ENCODE results near the gene PAK6. TPM values are rescaled to one million over a fixed set of nuclear protein-coding genes. Genes with fewer than 3 reads are reported as not detected.

Gene PAK6
- polyA plus RNA-seq, 1 of the 3 experiments (the other 2 are of a cell fraction), result 0.07 TPM

DNA sequence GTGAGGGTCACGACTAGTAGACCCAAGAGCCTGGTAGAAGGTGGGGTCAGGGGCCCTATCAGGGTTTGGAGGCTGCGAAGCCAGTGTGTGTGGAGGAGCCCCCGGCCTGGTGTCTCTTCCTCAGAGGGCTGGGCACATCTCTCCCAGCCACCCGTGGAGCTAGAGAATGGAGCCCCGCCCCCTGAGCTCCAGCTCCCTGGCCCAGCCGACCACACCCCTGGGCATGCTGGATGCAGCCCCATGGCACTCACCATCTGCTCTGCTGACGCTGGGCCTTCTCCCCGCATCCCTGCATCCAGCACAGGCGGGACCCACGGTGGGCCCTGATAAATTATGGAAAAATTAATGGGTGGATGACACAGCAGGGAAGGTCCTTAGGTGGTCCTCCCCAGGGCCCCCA, 26.5 kb downstream of the PAK6 start:
- H3K27ac ChIP-seq (ENCODE audit: low read depth in 2 of 2, low read length in 1 of 2), result no peak overlapping the region
- peaks cover 0 to 2% of the 10 kb centered on the region in 2 experiments; a peak in 1 of 4 replicates for H3K4me1 ChIP-seq (ENCODE audit: control insufficient read depth in 1 of 2, insufficient read depth in 2 of 2, low read depth in 1 of 2, low read length in 1 of 2)
- ChIA-PET POLR2A (no interaction called here), CTCF (interaction anchor here (0.5 to 25.6 kb wide), 5 partner anchors 8 to 154 kb away, joined by 3 to 868 read pairs (median 100); partner anchors contain the start of gene PAK6)
- H3K4me2 ChIP-seq, result no peak overlapping the region
- H3K36me3 ChIP-seq (replicated peaks in 1 of 2; ENCODE audit: control insufficient read depth in 1 of 2, insufficient read depth in 2 of 2, low read length in 1 of 2), result no peaks in the 10 kb centered on the region
- H4K20me1 ChIP-seq (ENCODE audit: insufficient read depth), result no peaks in the 10 kb centered on the region
- H3K9ac ChIP-seq, result no peak overlapping the region
- H3K9me3 ChIP-seq, result no peaks in the 10 kb centered on the region
- no peak for TF ChIP-seq POLR2AphosphoS5 (IDR thresholded peaks at IDR 0.05; ENCODE audit: low read depth, low read length)
- no peak for TF ChIP-seq FOXJ3 (CRISPR knock-in tag; IDR thresholded peaks at IDR 0.05)
- no peak for TF ChIP-seq MAX (IDR thresholded peaks at IDR 0.05; ENCODE audit: low read depth)
- no peak for TF ChIP-seq RFX5 (IDR thresholded peaks at IDR 0.05; ENCODE audit: low read length)
- no peak for TF ChIP-seq EZH2phosphoT487 (IDR thresholded peaks at IDR 0.05; ENCODE audit: borderline replicate concordance, low read depth)
- TF ChIP-seq, protein P1, sequence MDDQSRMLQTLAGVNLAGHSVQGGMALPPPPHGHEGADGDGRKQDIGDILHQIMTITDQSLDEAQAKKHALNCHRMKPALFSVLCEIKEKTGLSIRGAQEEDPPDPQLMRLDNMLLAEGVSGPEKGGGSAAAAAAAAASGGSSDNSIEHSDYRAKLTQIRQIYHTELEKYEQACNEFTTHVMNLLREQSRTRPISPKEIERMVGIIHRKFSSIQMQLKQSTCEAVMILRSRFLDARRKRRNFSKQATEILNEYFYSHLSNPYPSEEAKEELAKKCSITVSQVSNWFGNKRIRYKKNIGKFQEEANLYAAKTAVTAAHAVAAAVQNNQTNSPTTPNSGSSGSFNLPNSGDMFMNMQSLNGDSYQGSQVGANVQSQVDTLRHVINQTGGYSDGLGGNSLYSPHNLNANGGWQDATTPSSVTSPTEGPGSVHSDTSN (IDR thresholded peaks at IDR 0.05), result no peak
- no peak for TF ChIP-seq RXRA (IDR thresholded peaks at IDR 0.05; ENCODE audit: borderline replicate concordance, low read depth)
- TF ChIP-seq MEF2A (IDR thresholded peaks at IDR 0.05; ENCODE audit: borderline replicate concordance, low read depth), result no peak
- TF ChIP-seq TCF12 (IDR thresholded peaks at IDR 0.05), result no peak
- TF ChIP-seq YY1 (IDR thresholded peaks at IDR 0.05; ENCODE audit: low read depth), result no peak
- no peak for TF ChIP-seq CTCF (IDR thresholded peaks at IDR 0.05)
- TF ChIP-seq RCOR1 (IDR thresholded peaks at IDR 0.05; ENCODE audit: low read length), result no peak
- TF ChIP-seq MXI1 (IDR thresholded peaks at IDR 0.05; ENCODE audit: low read depth, low read length), result no peak
- TF ChIP-seq FOXM1 (IDR thresholded peaks at IDR 0.05; ENCODE audit: low read depth), result no peak
- H3K27me3 ChIP-seq (ENCODE audit: insufficient read depth), result no peaks in the 10 kb centered on the region
- no peaks in the 10 kb centered on the region for H3K9me2 ChIP-seq
- no peak overlapping the region for H2AFZ ChIP-seq (ENCODE audit: low read depth)
- H3K79me2 ChIP-seq (ENCODE audit: insufficient read depth), result no peaks in the 10 kb centered on the region
- peaks cover 7% of the 10 kb centered on the region for H3F3A ChIP-seq (replicated peaks; ENCODE audit: insufficient read depth)
- no peak overlapping the region for H3K4me3 ChIP-seq (ENCODE audit: low read depth in 2 of 2, low read length in 1 of 2)
- peak; percentile 52 for DNase-seq
- WGBS (ENCODE audit: low lambda C conversion rate), result 82% methylated on average over 4 of the region's 10 CpGs

GRCh38 chr15:40265875-40266274, 27.0 kb downstream of the PAK6 start:
- Histone ChIP-seq H3K27ac (ENCODE audit: low read depth in 2 of 2, low read length in 1 of 2) (peak overlapping the region in 1 of 2 experiments; percentile 70; a peak in 1 of 4 replicates), H3K4me1 (ENCODE audit: control insufficient read depth in 1 of 2, insufficient read depth in 2 of 2, low read depth in 1 of 2, low read length in 1 of 2) (peaks cover 0 to 2% of the 10 kb centered on the region in 2 experiments; a peak in 1 of 4 replicates), H2AFZ (ENCODE audit: low read depth) (no peak overlapping the region), H3K27me3 (ENCODE audit: insufficient read depth) (no peaks in the 10 kb centered on the region), H3K36me3 (replicated peaks in 1 of 2; ENCODE audit: control insufficient read depth in 1 of 2, insufficient read depth in 2 of 2, low read length in 1 of 2) (no peaks in the 10 kb centered on the region), H3K79me2 (ENCODE audit: insufficient read depth) (no peaks in the 10 kb centered on the region), H3F3A (replicated peaks; ENCODE audit: insufficient read depth) (peaks cover 5% of the 10 kb centered on the region), H3K9me3 (no peaks in the 10 kb centered on the region), H3K9ac (no peak overlapping the region), H3K4me2 (no peak overlapping the region), H3K9me2 (no peaks in the 10 kb centered on the region), H3K4me3 (ENCODE audit: low read depth in 2 of 2, low read length in 1 of 2) (no peak overlapping the region), H4K20me1 (ENCODE audit: insufficient read depth) (no peaks in the 10 kb centered on the region)
- WGBS (ENCODE audit: low lambda C conversion rate), result 100% methylated on average over 3 of the region's 20 CpGs
- POLR2A ChIA-PET, result no interaction called here
- no peak for DNase-seq
- CTCF ChIA-PET, result interaction anchor here (7.4 to 25.6 kb wide), 4 partner anchors 8 to 58 kb away, joined by 61 to 868 read pairs (median 410); partner anchors contain the start of gene PAK6
- TF ChIP-seq EZH2phosphoT487 (IDR thresholded peaks at IDR 0.05; ENCODE audit: borderline replicate concordance, low read depth) (no peak), NFIC (IDR thresholded peaks at IDR 0.05; ENCODE audit: borderline replicate concordance) (no peak), JUND (IDR thresholded peaks at IDR 0.05) (no peak), SIN3A (IDR thresholded peaks at IDR 0.05; ENCODE audit: borderline replicate concordance, low read depth, low read length) (no peak), GATA2 (CRISPR knock-in tag; IDR thresholded peaks at IDR 0.05) (no peak), CTCF (IDR thresholded peaks at IDR 0.05) (no peak), MEF2A (IDR thresholded peaks at IDR 0.05; ENCODE audit: borderline replicate concordance, low read depth) (no peak), NRF1 (IDR thresholded peaks at IDR 0.05; ENCODE audit: low read depth, low read length) (no peak), RCOR1 (IDR thresholded peaks at IDR 0.05; ENCODE audit: low read length) (no peak), TEAD4 (IDR thresholded peaks at IDR 0.05; ENCODE audit: borderline replicate concordance, insufficient read depth) (no peak), POLR2AphosphoS5 (IDR thresholded peaks at IDR 0.05; ENCODE audit: low read depth, low read length) (no peak), TCF12 (IDR thresholded peaks at IDR 0.05) (no peak)
- TF ChIP-seq, protein P1 (IDR thresholded peaks at IDR 0.05), result no peak
- TF ChIP-seq, protein P2, sequence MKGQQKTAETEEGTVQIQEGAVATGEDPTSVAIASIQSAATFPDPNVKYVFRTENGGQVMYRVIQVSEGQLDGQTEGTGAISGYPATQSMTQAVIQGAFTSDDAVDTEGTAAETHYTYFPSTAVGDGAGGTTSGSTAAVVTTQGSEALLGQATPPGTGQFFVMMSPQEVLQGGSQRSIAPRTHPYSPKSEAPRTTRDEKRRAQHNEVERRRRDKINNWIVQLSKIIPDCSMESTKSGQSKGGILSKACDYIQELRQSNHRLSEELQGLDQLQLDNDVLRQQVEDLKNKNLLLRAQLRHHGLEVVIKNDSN (IDR thresholded peaks at IDR 0.05; ENCODE audit: borderline replicate concordance, low read depth), result no peak
